Right lobe of liver (tissue), 4 donors: Measurements from ENCODE around the gene PHEX.

ENCODE experiments used
- CTCF ChIP-seq, 4 donors: fragments of 200-600 bp in 3 of 4; fragments of 450-650 bp in 1 of 4; IDR thresholded peaks; one replicate each; pipeline versions ENCODE4 v1.5.1 to v1.8.0; 2016 to 2022; ENCODE audit warnings: antibody characterized with exemption in 4 of 4, mild to moderate bottlenecking in 2 of 4
- POLR2A ChIP-seq: fragments of 450-650 bp; IDR thresholded peaks from one replicate; pipeline ENCODE4 v1.6.1; 2017; ENCODE audit warnings: antibody characterized with exemption, mild to moderate bottlenecking
- donor health status: DM: no; HTN: no; CAD: no.
- donor health status: DM: no; HTN: no; CAD: no.
- donor health status: DM: no; HTN: yes; CAD: no.

DNA sequence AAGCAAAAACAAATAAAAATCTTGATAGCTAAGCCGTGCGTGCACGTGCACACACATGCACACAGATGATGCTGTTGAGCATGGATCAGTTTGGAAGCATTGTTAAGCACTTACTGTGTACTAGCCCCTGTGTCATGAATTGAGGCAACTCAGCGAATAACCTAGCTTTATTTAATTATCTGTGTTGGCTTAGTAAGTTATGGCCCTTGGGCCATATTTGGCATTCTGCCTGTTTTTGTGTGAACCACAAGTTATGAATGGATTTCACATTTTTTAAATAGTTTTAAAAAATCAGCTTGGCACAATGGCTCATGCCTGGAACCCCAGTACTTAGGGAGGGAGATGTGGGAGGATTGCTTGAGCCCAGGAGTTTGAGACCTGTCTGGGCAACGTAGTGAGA lies 126.9 kb downstream of the PHEX start:
- no peak for TF ChIP-seq CTCF (IDR thresholded peaks at IDR 0.05)
- TF ChIP-seq POLR2A, result no peak
